KOPT-K1 (cell line): ENCODE measurements around the gene DBET.
"Not testable (repeated sequence)": the region's sequence is repeated elsewhere in the genome, so short reads cannot be mapped to it uniquely, and the experiment has no call there.

Experiments
- H3K27ac ChIP-seq: fragments of 200-600 bp; sonication (generic); 2 replicates; pipeline ENCODE4 v1.5.1; 2016; ENCODE audit warnings: antibody characterized with exemption, mild to moderate bottlenecking, low read depth, low read length; ENCODE audit not compliant: poor library complexity, severe bottlenecking
- H3K36me3 ChIP-seq: fragments of 200-600 bp; sonication (generic); 2 replicates; pipeline ENCODE4 v1.5.1; 2017; ENCODE audit warnings: antibody characterized with exemption, mild to moderate bottlenecking, low read length, moderate library complexity; ENCODE audit not compliant: insufficient read depth
- H3K9me3 ChIP-seq: fragments of 200-600 bp; sonication (generic); 2 replicates; pipeline ENCODE4 v1.5.1; 2017; ENCODE audit warnings: antibody characterized with exemption, low read length, mild to moderate bottlenecking; ENCODE audit not compliant: insufficient read depth, poor library complexity, severe bottlenecking

Gene DBET

DNA sequence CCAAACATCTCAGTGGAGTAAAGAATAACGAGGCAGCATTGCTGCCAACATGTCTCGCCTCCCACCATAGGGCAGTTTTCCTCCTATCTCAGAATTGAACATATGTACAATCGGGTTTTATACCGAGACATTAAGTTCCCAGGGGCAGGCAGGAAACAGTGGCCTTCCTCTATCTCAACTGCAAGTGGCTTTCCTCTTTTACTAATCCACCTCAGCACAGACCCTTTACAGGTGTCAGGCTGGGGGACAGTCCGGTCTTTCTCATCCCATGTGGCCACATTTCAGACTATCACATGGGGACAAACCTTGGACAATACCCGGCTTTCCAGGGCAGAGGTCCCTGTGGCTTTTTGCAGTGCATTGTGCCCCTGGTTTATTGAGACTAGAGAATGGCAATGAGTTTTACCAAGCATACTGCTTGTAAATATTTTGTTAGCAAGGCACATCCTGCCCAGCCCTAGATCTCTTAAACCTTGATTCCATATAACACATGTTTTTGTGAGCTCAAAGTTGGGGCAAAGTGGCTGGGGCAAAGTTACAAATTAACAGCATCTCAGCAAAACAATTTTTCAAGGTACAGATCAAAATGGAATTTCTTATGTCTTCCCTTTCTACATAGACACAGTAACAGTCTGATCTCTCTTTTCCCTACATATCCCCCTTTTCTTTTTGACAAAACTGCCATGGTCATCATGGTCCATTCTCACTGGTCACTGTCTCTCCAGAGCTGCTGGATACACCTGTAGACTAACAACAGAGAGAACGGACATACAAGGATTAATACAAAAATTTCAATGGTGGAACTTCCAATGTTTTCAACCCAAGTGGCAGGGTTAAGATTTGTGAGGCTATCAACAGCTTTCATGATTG is 42.5 kb downstream of the DBET start:
- H3K9me3 ChIP-seq, H3K27ac ChIP-seq, H3K36me3 ChIP-seq: not testable (repeated sequence)

DNA sequence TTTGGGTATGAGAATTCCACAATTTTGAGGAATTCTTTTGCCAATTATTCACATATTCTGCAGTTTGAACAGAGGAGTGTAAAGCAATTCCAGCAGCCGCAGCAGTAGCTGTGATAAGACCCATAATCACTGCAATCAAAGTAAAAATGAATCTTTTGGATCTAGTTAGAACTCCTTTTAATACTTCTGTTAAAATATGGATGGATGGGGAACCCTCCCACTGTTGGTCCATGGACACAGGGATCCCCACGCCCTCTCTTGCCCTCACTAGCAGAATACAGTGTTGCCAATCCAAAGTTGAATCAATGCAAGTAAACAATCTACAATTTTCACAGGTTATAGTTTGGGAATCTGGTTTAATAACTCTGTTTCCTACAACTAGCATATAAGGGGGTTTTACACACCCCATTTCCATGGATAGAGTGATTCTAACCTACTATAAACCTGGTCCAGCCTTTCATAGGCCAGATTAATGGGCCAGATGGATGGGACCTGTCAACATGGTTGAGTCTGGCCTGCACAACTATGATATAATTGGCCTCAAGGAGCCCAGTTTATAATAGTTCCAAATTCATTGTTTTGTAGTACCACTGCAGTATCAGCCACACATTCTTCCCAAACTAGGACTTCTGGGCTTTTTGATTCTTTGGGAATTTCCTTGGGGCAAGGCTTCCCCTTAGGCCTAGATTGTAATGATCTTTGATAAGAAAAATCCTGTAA is 43.6 kb downstream of the DBET start:
- not testable (repeated sequence) for H3K36me3 ChIP-seq, H3K27ac ChIP-seq, H3K9me3 ChIP-seq

DNA sequence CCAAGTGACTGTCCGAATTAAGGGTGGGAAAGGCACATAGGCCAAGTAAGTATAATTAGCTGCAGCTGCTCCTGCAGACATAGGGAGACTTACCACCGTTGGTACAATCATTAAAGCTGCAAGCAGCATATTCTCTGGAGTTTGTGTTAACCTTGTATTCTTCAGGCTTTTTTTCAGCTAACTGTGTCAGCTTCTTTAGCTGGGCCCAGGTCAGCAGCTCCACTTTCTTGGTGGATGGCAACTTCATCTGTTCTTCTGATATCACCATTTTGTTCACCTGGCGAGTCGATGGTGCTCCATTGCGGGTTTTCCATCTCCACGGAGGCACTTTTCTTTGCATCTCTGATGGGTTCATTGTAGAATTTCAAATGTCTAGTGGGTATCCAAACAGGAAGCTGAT is 44.5 kb downstream of the DBET start:
- not testable (repeated sequence) for H3K9me3 ChIP-seq, H3K27ac ChIP-seq, H3K36me3 ChIP-seq

DNA sequence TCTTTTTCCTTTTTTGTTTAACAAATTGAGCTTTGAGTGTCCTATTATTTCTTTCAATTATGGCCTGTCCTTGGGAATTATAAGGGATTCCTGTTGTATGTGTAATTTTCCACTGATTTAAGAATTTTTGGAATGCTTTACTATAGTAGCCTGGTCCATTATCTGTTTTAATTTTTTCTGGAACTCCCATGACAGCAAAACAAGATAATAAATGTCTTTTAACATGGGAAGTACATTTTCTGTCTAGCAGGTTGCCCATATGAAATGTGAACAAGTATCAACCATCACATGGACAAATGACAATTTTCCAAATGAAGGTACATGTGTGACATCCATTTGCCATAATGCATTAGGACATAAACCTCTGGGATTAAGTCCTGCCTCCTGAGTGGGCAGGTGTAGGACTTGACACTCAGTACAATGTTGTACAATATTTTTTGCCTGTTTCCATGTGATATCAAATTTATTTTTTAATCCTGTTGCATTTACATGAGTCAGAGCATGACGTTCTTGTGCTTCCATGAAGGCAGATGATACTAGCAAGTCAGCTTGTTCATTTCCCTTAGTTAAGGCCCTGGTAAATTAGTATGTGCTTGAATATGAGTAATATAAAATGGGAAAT is 45.2 kb downstream of the DBET start:
- H3K36me3 ChIP-seq, H3K9me3 ChIP-seq, H3K27ac ChIP-seq: not testable (repeated sequence)

DNA sequence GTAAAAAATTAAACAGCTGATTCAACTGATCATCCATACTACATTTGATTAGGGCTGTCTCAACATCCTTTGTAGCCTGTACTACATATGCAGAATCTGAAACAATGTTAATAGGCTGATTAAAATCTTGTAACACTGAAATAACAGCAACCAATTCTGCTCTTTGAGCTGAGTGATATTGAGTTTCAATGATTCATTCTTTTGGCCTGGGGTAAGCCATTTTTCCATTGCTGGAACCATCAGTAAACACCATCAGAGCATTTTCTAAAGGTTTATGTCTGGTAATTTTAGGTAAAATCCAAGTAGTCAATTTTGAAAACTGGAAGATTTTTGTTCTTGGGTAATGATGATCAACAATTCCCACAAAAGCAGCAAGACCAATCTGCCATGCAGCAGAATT is 45.7 kb downstream of the DBET start:
- not testable (repeated sequence) for H3K36me3 ChIP-seq, H3K9me3 ChIP-seq, H3K27ac ChIP-seq

DNA sequence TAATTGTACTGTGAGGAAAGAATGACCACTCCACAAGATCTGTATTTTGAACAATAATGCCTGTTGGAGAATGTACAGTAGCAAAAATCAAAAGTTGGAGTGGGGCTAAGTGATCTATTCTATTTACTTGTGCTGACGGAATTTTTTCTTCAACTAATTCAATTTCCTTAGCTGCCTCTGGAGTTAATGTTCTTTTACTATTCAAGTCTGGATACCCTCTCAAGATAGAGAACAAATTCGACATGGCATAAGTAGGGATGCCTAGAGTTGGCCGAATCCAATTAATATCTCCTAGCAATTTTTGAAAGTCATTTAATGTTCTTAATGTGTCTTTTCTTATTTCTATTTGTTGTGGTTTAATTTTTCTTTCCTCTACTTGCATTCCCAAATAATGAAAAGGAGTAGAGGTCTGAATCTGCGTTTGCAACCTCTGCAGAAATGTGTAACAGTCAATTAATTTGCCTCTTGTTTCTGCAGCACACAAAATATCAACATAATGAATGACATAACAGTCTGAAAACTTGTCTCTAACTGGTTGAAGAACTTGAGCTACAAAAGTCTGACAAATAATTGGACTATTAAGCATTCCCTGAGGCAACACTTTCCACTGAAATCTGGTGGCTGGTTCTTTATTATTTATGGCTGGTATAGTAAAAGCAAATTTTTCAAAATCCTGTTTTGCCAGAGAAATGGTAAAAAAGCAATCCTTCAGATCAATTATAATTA is 46.4 kb downstream of the DBET start:
- not testable (repeated sequence) for H3K9me3 ChIP-seq

DNA sequence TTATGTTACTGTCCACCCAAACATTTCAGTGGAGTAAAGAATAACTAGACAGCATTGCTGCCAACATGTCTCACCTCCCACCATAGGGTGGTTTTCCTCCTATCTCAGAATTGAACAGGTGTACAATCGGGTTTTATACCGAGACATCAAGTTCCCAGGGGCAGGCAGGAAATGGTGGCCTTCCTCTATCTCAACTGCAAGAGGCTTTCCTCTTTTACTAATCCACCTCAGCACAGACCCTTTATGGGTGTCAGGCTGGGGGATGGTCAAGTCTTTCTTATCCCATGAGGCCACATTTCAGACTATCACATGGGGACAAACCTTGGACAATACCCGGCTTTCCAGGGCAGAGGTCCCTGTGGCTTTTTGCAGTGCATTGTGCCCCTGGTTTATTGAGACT is 48.6 kb downstream of the DBET start:
- H3K27ac ChIP-seq: peak overlapping the region; percentile 64
- H3K36me3 ChIP-seq, H3K9me3 ChIP-seq: not testable (repeated sequence)

More for the DNA sequence above, 46.4 kb downstream of the DBET start:
- not testable (repeated sequence) for H3K27ac ChIP-seq, H3K36me3 ChIP-seq

DNA sequence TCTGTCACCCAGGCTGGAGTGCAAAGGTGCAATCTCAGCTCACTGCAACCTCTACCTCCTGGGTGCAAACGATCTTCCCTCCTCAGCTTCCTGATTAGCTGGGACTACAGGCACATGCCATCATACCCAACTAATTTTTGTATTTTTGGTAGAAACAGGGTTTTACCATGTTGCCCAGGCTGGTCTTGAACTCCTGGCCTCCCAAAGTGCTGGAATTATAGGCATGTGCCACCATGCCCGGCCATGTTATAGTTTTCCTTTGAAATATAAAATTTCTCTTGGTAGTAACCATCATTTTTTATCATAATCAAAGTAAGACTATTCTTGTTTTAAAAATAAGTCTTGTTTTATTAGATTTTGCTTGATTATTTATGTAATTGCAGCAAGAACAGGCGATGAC is 50.7 kb downstream of the DBET start:
- not testable (repeated sequence) for H3K27ac ChIP-seq, H3K9me3 ChIP-seq

More for the DNA sequence above, 50.7 kb downstream of the DBET start:
- not testable (repeated sequence) for H3K36me3 ChIP-seq
